SK-N-SH treated with all-trans-retinoic acid at 6 μM for 48 hours (cell line): ENCODE measurements around the gene DGAT2.

Experiments
- ATAC-seq: fragments of 200-7000 bp; cut with Tn5 transposase; 3 replicates; pipeline ENCODE4 v1.9.1; 2020; ENCODE audit warnings: mild to moderate bottlenecking, moderate library complexity
- ARNTL ChIP-seq: fragments of 450-650 bp; formaldehyde crosslinking; IDR thresholded peaks from 2 replicates; pipeline ENCODE4 v1.5.0; 2020; ENCODE audit warnings: low read depth, mild to moderate bottlenecking, moderate library complexity, borderline replicate concordance
- BACH2 ChIP-seq: fragments of 250-450 bp; sonication (Bioruptor Pico); IDR thresholded peaks from 2 replicates; pipeline ENCODE4 v1.9.0; 2021; ENCODE audit warnings: mild to moderate bottlenecking, borderline replicate concordance
- CREB5 ChIP-seq: fragments of 250-450 bp; sonication (Bioruptor Pico); IDR thresholded peaks from 2 replicates; pipeline ENCODE4 v1.5.1; 2020; ENCODE audit warnings: low read depth, mild to moderate bottlenecking, moderate library complexity
- CSDC2 ChIP-seq: fragments of 250-450 bp; sonication (Bioruptor Pico); IDR thresholded peaks from 2 replicates; pipeline ENCODE4 v1.5.0; 2020; ENCODE audit warnings: mild to moderate bottlenecking, moderate library complexity
- CSRNP3 ChIP-seq: fragments of 250-450 bp; sonication (Bioruptor Pico); IDR thresholded peaks from 2 replicates; pipeline ENCODE4 v1.5.1; 2021; ENCODE audit warnings: mild to moderate bottlenecking, moderate library complexity
- ESRRG ChIP-seq: fragments of 250-450 bp; sonication (Bioruptor Pico); IDR thresholded peaks from 2 replicates; pipeline ENCODE4 v1.6.1; 2021; ENCODE audit warnings: mild to moderate bottlenecking
- GLIS3 ChIP-seq: fragments of 250-450 bp; sonication (Bioruptor Pico); IDR thresholded peaks from 2 replicates; pipeline ENCODE4 v1.5.0; 2020; ENCODE audit warnings: mild to moderate bottlenecking, moderate library complexity
- ISL1 ChIP-seq: fragments of 250-450 bp; sonication (Bioruptor Pico); IDR thresholded peaks from 2 replicates; pipeline ENCODE4 v2.1.2; 2022; ENCODE audit warnings: mild to moderate bottlenecking, moderate library complexity
- PATZ1 ChIP-seq: fragments of 250-450 bp; sonication (Bioruptor Pico); IDR thresholded peaks from 2 replicates; pipeline ENCODE4 v1.8.0; 2020; ENCODE audit warnings: mild to moderate bottlenecking, moderate library complexity, borderline replicate concordance
- POU6F1 ChIP-seq: fragments of 250-450 bp; sonication (Bioruptor Pico); IDR thresholded peaks from 2 replicates; pipeline ENCODE4 v1.8.0; 2021; ENCODE audit warnings: low read depth, mild to moderate bottlenecking, moderate library complexity, borderline replicate concordance
- RARB ChIP-seq: fragments of 250-450 bp; sonication (Bioruptor Pico); IDR thresholded peaks from 2 replicates; pipeline ENCODE4 v1.8.0; 2021; ENCODE audit warnings: mild to moderate bottlenecking, moderate library complexity
- SNAI2 ChIP-seq: fragments of 250-450 bp; sonication (Bioruptor Pico); IDR thresholded peaks from 2 replicates; pipeline ENCODE4 v1.5.0; 2020; ENCODE audit warnings: mild to moderate bottlenecking, moderate library complexity
- TCF4 ChIP-seq: fragments of 250-450 bp; sonication (Bioruptor Pico); IDR thresholded peaks from 2 replicates; pipeline ENCODE4 v1.8.0; 2021; ENCODE audit warnings: mild to moderate bottlenecking, moderate library complexity, borderline replicate concordance
- TOX ChIP-seq: fragments of 250-450 bp; sonication (Bioruptor Pico); IDR thresholded peaks from 2 replicates; pipeline ENCODE4 v1.8.0; 2021; ENCODE audit warnings: mild to moderate bottlenecking, moderate library complexity, borderline replicate concordance
- TSHZ2 ChIP-seq: fragments of 250-450 bp; sonication (Bioruptor Pico); IDR thresholded peaks from 2 replicates; pipeline ENCODE4 v1.5.0; 2020; ENCODE audit warnings: mild to moderate bottlenecking, moderate library complexity
- ZC3H10 ChIP-seq: fragments of 250-450 bp; sonication (Bioruptor Pico); IDR thresholded peaks from 2 replicates; pipeline ENCODE4 v1.5.1; 2021; ENCODE audit warnings: mild to moderate bottlenecking, moderate library complexity
- ZFP30 ChIP-seq: fragments of 450-650 bp; formaldehyde crosslinking; IDR thresholded peaks from 2 replicates; pipeline ENCODE4 v1.5.0; 2022; ENCODE audit warnings: mild to moderate bottlenecking, moderate library complexity
- ZNF70 ChIP-seq: fragments of 450-650 bp; formaldehyde crosslinking; IDR thresholded peaks from 2 replicates; pipeline ENCODE4 v1.5.0; 2020; ENCODE audit warnings: mild to moderate bottlenecking, moderate library complexity
- ZNF8 ChIP-seq: fragments of 450-650 bp; formaldehyde crosslinking; IDR thresholded peaks from 2 replicates; pipeline ENCODE4 v1.5.0; 2020; ENCODE audit warnings: mild to moderate bottlenecking, moderate library complexity

Gene DGAT2

GRCh38 chr11:75735181-75735845, 33.3 kb upstream of the DGAT2 start:
- TF ChIP-seq ARNTL (no peak), ZNF70 (CRISPR knock-in tag) (no peak), RARB (CRISPR knock-in tag) (no peak), ISL1 (no peak), GLIS3 (CRISPR knock-in tag) (no peak), CSDC2 (CRISPR knock-in tag) (no peak), PATZ1 (CRISPR knock-in tag) (no peak), TOX (CRISPR knock-in tag) (no peak), ZC3H10 (CRISPR knock-in tag) (no peak), TSHZ2 (CRISPR knock-in tag) (no peak), ZFP30 (no peak), CREB5 (CRISPR knock-in tag) (no peak), TCF4 (CRISPR knock-in tag) (no peak), BACH2 (CRISPR knock-in tag) (no peak), POU6F1 (CRISPR knock-in tag) (no peak), ESRRG (CRISPR knock-in tag) (no peak)
- TF ChIP-seq, all 23 proteins: peak for 0
- no peak for ATAC-seq

GRCh38 chr11:75737314-75737713, 31.3 kb upstream of the DGAT2 start:
- TF ChIP-seq TOX (CRISPR knock-in tag), result no peak
- no peak for TF ChIP-seq SNAI2 (CRISPR knock-in tag)
- no peak for TF ChIP-seq TCF4 (CRISPR knock-in tag)
- TF ChIP-seq ZFP30, result no peak
- no peak for TF ChIP-seq RARB (CRISPR knock-in tag)
- TF ChIP-seq ZC3H10 (CRISPR knock-in tag), result no peak
- TF ChIP-seq ESRRG (CRISPR knock-in tag), result no peak
- no peak for TF ChIP-seq CSRNP3 (CRISPR knock-in tag)
- TF ChIP-seq ISL1, result no peak
- no peak for TF ChIP-seq BACH2 (CRISPR knock-in tag)
- no peak for TF ChIP-seq POU6F1 (CRISPR knock-in tag)
- ATAC-seq, result no peak

- ATAC-seq, result no peak
- TF ChIP-seq BACH2 (CRISPR knock-in tag), result no peak
- no peak for TF ChIP-seq RARB (CRISPR knock-in tag)
- no peak for TF ChIP-seq ZNF70 (CRISPR knock-in tag)
- TF ChIP-seq ZNF8, result no peak
- TF ChIP-seq CREB5 (CRISPR knock-in tag), result no peak
- no peak for TF ChIP-seq ARNTL
- TF ChIP-seq CSRNP3 (CRISPR knock-in tag), result no peak
- no peak for TF ChIP-seq ZFP30
- TF ChIP-seq PATZ1 (CRISPR knock-in tag), result no peak
- TF ChIP-seq CSDC2 (CRISPR knock-in tag), result no peak
- TF ChIP-seq ESRRG (CRISPR knock-in tag), result no peak
These were observed 27.9 kb upstream of the DGAT2 start for GRCh38 chr11:75740681-75741080.
